Measurements from ENCODE around the gene RTP5. TPM values are rescaled to one million over a fixed set of nuclear protein-coding genes. Genes with fewer than 3 reads are reported as not detected.
"Not testable (repeated sequence)": the region's sequence is repeated elsewhere in the genome, so short reads cannot be mapped to it uniquely, and the experiment has no call there.

RTP5 gene
- total RNA-seq, 6 donors from 2014 or later = 0.14 to 2.1 (median 0.69) TPM; not detected in 1

DNA sequence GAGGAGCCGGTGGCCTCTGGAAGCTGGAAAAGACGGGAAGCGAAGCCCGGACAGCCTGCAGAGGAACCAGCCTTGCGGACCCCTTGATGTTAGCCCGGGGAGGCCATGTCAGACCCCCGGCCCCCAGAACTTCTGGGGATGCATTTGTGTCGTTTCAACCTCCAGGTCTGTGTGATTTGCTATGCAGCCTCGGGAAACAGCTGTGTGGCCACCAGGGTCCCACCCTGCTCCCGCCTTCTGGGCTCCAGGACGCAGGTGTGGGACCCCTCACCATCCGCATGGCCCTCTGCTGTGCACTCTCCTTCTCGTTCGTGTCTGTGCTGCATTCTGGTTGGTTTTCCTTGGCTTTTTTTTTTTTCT is 47.3 kb upstream of the RTP5 start:
- WGBS, 2 donors = 84 to 86% methylated on average over 14 of the region's 14 CpGs

DNA sequence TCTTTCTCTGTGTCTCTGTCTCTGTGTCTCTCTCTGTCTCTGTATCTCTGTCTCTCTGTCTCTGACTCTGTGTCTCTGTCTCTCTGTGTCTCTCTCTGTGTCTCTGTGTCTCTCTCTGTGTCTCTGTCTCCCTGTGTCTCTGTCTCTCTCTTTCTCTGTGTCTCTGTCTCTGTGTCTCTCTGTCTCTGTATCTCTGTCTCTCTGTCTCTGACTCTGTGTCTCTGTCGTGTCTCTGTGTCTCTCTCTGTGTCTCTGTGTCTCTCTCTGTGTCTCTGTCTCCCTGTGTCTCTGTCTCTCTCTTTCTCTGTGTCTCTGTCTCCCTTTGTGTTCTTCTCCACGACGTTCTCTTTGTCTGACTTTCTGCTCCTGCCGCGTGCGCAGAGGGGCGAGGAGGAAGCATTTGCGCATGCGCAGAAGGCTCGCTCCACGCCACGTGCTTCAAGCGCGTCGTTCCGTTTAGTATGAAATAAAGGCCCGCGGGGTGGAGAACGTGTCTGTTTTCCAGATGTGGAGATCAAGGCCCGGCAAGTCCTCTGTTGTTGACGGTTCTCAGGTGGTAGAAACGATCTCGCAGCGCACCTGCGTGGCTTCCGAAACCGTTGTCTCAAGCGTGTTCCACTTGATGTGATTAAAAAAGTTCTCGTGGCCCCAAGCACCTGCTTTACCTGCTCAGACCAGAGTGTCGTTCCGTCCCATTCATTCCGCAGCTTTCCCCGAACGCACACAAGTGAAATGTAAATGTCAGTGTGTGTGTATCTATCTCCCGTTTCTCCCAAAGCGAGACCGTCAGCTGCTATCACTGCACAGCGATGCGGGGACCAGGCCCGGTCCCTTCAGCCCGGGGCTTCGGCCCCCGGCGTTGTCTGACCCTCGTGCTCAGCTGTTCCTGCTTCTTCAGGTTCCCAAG is 45.7 kb upstream of the RTP5 start:
- not testable (repeated sequence) for H3K4me3 ChIP-seq; ATAC-seq (ENCODE audit: low FRiP score in 2 of 2); H3K27me3 ChIP-seq; H3K27ac ChIP-seq; H3K4me1 ChIP-seq; H3K36me3 ChIP-seq
- H3K9me3 ChIP-seq = peaks cover 9 to 15% (median 12%) of the 10 kb centered on the region in 4 donors
- 87% methylated on average over 44 to 45 of the region's 45 CpGs for WGBS, 2 donors
- DNase-seq = peak in 1 of 2 donors; percentile 63

More for the DNA sequence above, 47.3 kb upstream of the RTP5 start:
- Histone ChIP-seq H3K4me1 (peaks cover 0 to 14% (median 4%) of the 10 kb centered on the region in 4 donors), H3K9me3 (peaks cover 5 to 7% (median 7%) of the 10 kb centered on the region in 4 donors), H3K36me3 (no peaks in the 10 kb centered on the region), H3K27me3 (no peaks in the 10 kb centered on the region), H3K4me3 (no peak overlapping the region), H3K27ac (no peak overlapping the region)
- TF ChIP-seq POLR2A (IDR thresholded peaks at IDR 0.05) = no peak
- TF ChIP-seq EP300 (IDR thresholded peaks at IDR 0.05) = no peak
- no peak for TF ChIP-seq POLR2AphosphoS5 (IDR thresholded peaks at IDR 0.05)
- TF ChIP-seq, protein P1, sequence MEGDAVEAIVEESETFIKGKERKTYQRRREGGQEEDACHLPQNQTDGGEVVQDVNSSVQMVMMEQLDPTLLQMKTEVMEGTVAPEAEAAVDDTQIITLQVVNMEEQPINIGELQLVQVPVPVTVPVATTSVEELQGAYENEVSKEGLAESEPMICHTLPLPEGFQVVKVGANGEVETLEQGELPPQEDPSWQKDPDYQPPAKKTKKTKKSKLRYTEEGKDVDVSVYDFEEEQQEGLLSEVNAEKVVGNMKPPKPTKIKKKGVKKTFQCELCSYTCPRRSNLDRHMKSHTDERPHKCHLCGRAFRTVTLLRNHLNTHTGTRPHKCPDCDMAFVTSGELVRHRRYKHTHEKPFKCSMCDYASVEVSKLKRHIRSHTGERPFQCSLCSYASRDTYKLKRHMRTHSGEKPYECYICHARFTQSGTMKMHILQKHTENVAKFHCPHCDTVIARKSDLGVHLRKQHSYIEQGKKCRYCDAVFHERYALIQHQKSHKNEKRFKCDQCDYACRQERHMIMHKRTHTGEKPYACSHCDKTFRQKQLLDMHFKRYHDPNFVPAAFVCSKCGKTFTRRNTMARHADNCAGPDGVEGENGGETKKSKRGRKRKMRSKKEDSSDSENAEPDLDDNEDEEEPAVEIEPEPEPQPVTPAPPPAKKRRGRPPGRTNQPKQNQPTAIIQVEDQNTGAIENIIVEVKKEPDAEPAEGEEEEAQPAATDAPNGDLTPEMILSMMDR (IDR thresholded peaks at IDR 0.05) = no peak
- ATAC-seq (ENCODE audit: low FRiP score in 2 of 2) (no peak), DNase-seq (peak in 1 of 2 donors; percentile 39)

DNA sequence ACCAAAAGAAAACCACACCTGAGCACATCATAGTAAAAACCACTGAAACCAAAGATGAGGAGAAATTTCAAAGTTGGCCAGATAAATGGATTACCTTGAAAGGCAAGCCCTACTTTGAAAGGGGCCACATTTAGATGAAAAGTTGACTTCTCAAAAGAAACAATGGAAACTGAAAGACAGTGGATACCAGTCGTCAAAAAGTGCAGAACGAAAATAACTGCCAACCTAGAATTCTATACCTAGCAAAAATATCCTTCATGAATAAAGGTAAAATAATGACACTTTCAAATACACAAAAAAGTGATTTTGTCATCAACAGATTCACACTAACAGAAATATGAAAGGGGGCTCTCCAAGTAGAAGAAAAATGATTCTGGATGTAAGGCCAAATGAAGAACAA is 42.1 kb upstream of the RTP5 start:
- H3K27ac ChIP-seq = no peak overlapping the region
- H3K9me3 ChIP-seq = peaks cover 9 to 15% (median 12%) of the 10 kb centered on the region in 4 donors
- H3K4me3 ChIP-seq = no peak overlapping the region
- no peaks in the 10 kb centered on the region for H3K36me3 ChIP-seq
- no peaks in the 10 kb centered on the region for H3K27me3 ChIP-seq
- no peak for DNase-seq
- ATAC-seq (ENCODE audit: low FRiP score in 2 of 2) = no peak
- TF ChIP-seq, protein P1 (IDR thresholded peaks at IDR 0.05) = no peak
- TF ChIP-seq POLR2A (IDR thresholded peaks at IDR 0.05) (no peak), EP300 (IDR thresholded peaks at IDR 0.05) (no peak), POLR2AphosphoS5 (IDR thresholded peaks at IDR 0.05) (no peak)
- 73 to 78% methylated on average over 2 of the region's 2 CpGs for WGBS, 2 donors
- no peaks in the 10 kb centered on the region for H3K4me1 ChIP-seq

DNA sequence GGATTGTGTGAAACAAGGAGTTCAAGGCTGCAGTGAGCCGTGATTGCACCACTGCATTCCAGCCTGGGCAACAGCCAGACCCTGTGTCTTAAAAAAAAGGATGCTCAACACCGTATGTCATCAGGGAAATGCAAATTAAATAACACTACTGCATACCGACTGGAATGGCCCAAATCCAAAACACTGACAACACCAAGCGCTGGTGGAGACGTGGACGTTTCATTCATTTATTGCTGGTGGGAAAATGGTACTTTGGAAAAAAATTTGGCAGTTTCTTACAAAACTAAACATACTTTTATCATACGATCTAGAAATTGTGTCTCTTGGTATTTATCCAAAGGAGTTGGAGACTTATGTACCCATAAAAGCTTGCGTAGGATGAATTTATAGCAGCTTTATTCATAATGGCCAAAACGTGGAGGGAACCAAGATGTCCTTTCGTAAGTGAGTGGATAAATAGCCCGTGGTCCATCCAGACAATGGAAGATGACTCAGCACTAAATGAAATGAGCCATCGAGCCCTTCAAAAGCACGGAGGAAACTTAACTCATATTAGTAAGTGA is 36.3 kb upstream of the RTP5 start:
- no peaks in the 10 kb centered on the region for H3K27me3 ChIP-seq
- TF ChIP-seq POLR2A (IDR thresholded peaks at IDR 0.05) = no peak
- TF ChIP-seq EP300 (IDR thresholded peaks at IDR 0.05) = no peak
- no peak for TF ChIP-seq POLR2AphosphoS5 (IDR thresholded peaks at IDR 0.05)
- TF ChIP-seq, protein P1 (IDR thresholded peaks at IDR 0.05) = no peak
- WGBS, 2 donors = 54% methylated on average over 13 of the region's 13 CpGs
- H3K36me3 ChIP-seq = no peaks in the 10 kb centered on the region
- DNase-seq = no peak
- H3K9me3 ChIP-seq = no peaks in the 10 kb centered on the region
- H3K4me1 ChIP-seq = no peaks in the 10 kb centered on the region
- no peak for ATAC-seq (ENCODE audit: low FRiP score in 2 of 2)
- no peak overlapping the region for H3K27ac ChIP-seq
- no peak overlapping the region for H3K4me3 ChIP-seq

DNA sequence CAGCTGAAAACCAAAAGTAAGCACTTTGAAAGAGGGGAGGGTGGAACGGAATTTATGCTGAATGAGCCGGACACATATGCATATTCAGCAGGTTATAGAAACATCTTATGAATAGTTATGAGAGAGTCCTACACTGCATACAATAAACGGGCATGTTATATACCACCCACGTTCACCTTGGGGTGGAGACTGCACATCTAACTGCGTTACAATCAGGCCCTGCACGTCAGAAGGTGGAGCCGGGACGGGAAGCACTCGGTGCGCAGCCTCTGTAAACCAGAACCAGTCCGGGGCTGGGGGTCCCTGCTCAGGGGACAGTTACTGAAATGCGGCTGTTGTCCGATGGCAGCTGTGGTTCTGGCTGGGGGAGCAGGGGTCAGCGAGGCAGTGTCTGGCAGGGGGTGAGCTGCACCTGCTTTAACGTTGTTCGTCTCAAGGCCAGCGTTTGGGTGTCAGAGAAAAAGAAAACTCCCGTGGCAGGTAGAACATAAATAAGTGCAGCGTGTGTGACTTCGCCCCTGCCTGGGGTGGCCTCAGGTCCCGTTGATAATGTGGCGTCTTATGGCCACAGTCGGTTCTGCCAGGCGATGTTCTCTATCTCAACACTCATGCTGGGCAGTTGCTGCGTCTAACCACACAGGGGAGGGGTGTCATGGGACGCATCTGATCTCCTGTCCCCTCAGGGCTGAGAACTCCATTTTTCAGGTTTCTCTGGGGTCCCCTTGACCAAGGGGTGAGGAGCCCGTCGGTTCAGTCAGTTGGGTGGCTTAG is 35.6 kb upstream of the RTP5 start:
- H3K27ac ChIP-seq, H3K36me3 ChIP-seq, H3K9me3 ChIP-seq, H3K27me3 ChIP-seq, H3K4me3 ChIP-seq, H3K4me1 ChIP-seq: not testable (repeated sequence)
- ATAC-seq (ENCODE audit: low FRiP score in 2 of 2) = peak in 1 of 2 donors; percentile 26
- peak in 1 of 2 donors; percentile 53 for DNase-seq
- WGBS, 2 donors = 80 to 83% methylated on average over 19 to 28 of the region's 28 CpGs

Measured in upper lobe of left lung (tissue), 6 donors.